ENCODE data around the gene NAE1.

NAE1 gene

DNA sequence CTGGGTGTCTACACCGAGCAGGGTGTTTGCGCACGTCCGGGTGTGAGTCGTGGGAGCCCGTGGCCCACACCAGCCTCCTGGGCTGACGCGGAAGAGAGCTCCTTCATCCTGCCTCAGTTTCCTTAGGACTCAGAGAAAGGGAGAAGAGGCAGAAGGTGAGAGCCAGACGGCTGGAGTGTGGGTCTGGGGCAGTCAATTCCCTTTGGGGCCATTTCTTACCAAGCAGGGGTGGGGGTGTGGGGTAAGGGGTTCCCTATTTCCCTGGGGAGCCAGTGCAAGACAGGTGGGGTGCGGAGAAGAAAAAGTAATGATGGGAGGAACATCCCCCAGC lies 14.3 kb upstream of the NAE1 start:
- TF ChIP-seq, protein P1, sequence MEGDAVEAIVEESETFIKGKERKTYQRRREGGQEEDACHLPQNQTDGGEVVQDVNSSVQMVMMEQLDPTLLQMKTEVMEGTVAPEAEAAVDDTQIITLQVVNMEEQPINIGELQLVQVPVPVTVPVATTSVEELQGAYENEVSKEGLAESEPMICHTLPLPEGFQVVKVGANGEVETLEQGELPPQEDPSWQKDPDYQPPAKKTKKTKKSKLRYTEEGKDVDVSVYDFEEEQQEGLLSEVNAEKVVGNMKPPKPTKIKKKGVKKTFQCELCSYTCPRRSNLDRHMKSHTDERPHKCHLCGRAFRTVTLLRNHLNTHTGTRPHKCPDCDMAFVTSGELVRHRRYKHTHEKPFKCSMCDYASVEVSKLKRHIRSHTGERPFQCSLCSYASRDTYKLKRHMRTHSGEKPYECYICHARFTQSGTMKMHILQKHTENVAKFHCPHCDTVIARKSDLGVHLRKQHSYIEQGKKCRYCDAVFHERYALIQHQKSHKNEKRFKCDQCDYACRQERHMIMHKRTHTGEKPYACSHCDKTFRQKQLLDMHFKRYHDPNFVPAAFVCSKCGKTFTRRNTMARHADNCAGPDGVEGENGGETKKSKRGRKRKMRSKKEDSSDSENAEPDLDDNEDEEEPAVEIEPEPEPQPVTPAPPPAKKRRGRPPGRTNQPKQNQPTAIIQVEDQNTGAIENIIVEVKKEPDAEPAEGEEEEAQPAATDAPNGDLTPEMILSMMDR (IDR thresholded peaks at IDR 0.05; ENCODE audit: low read depth, low read length), result no peak
- H3K4me3 ChIP-seq (ENCODE audit: low read depth, low read length), result no peak overlapping the region

DNA sequence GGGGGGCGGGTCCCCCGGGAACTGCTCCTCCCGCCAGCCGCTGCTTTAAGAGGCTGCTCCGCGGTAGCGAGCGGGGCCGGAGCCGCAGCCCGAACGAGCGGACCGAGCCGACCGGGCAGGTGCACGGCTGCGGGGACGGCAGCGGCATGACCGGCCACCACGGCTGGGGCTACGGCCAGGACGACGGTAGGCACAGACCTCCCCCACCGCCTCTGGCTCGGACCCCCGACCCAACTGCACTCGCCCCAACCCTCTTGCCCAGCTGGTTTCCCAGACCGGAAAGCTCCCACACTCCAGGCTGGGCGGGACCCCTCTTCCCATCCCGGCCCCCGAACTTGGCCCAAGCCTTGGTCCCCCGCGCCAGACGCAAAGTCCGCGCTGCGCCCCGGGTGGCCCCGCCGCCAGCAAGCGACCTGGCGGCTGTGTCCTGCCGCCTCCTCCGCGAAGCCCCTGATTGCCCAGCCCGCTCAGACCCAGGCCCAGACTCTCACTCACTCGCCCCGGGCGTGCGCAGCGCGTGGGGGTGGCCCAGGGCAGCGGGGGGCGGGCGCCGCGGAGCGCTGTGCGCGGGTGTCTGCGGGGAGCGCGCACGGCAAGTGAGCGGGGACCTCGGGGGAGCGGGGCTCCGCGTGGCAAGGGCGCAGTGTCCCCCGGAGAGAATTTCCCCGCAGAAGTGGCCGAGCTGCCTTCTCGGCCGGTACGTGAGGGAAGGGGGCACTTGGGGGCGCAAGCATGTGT lies 13.7 kb upstream of the NAE1 start, which contains the start of gene CA7:
Gene CA7 (plus strand): TSS at position 73 of the 738 bp plus-strand sequence. CDS start 74 bp downstream, at position 147.
- TF ChIP-seq, protein P1 (IDR thresholded peaks at IDR 0.05; ENCODE audit: low read depth, low read length), result no peak
- no peak within 1 kb of the TSS for H3K4me3 ChIP-seq (ENCODE audit: low read depth, low read length)

DNA sequence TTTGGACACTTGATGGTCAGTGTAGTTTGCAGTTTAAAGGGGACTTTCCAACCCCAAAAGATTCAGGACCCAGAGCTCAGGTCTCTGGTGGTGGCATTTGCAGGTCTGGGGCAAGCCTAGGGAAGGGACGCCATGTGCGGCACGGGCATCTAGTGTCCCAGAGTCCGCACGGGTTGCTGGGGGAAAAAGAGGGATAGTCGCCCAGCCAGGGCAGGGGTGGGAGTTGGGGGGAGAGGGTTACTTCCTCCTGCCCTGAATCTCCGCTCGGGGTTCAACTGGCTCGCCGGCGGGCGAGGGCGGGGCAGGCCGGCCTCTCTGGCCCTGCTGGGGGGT lies 13.2 kb upstream of the NAE1 start:
- TF ChIP-seq, protein P1 (IDR thresholded peaks at IDR 0.05; ENCODE audit: low read depth, low read length), result no peak
- H3K4me3 ChIP-seq (ENCODE audit: low read depth, low read length), result no peak overlapping the region

DNA sequence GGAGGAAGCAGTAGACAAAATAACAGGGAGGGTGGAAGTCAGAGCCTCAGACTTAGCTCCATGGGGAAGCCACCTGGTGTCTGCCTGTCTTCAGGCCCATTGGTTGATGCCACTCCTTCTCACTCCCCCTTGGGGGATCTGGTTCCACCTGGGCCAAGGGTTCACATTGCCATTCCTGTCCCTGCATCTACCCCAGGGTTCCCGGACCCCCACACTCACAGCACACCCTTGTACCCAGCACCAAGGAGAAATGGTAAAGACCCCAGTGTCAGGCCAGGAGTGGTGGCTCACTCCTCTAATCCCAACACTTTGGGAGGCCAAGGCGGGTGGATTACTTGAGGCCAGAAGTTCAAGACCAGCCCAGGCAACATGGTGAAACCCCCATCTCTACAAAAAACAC lies 12.4 kb upstream of the NAE1 start:
- TF ChIP-seq, protein P1 (IDR thresholded peaks at IDR 0.05; ENCODE audit: low read depth, low read length), result no peak
- H3K4me3 ChIP-seq (ENCODE audit: low read depth, low read length), result no peak overlapping the region

DNA sequence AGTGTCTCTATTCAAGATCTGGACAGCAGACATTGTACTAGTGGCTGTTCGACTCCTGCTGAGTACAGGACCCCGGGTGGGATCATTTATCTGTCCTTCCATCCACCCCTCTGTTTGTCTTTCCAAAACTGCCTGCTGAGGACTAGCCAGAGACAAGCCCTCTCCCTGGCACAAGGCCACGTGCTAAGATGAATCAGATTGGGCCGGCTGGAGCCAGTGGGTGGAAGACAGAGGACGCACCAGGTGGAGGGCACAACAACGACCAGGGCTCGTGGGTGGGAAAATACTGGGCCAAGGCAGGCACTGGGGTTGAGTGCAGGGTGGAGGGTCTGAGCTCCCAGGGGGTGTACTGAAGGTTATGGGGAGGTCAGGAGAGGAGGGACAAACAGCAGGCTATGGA lies 12.0 kb upstream of the NAE1 start:
- no peak overlapping the region for H3K4me3 ChIP-seq (ENCODE audit: low read depth, low read length)
- TF ChIP-seq, protein P1 (IDR thresholded peaks at IDR 0.05; ENCODE audit: low read depth, low read length), result no peak

DNA sequence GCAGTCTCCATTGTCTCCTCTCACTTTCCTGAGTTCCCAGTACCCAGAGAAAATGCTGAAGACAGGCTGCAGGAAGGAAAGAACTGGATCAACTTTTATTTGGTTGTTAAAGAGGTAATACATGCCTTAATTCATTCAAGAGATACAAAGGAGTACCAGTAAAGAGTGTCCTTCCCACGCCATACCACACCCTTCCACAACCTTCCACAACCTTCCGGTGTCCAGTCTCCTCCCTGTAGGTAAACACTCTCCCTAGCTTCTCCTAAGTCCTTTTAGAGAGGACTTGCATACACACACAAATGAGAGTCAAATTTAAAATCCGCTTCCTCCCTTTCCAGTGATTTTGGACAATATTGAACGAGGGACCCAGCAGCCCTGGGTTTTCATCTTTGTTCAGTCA lies 10.6 kb upstream of the NAE1 start:
- TF ChIP-seq, protein P1 (IDR thresholded peaks at IDR 0.05; ENCODE audit: low read depth, low read length), result no peak
- no peak overlapping the region for H3K4me3 ChIP-seq (ENCODE audit: low read depth, low read length)

DNA sequence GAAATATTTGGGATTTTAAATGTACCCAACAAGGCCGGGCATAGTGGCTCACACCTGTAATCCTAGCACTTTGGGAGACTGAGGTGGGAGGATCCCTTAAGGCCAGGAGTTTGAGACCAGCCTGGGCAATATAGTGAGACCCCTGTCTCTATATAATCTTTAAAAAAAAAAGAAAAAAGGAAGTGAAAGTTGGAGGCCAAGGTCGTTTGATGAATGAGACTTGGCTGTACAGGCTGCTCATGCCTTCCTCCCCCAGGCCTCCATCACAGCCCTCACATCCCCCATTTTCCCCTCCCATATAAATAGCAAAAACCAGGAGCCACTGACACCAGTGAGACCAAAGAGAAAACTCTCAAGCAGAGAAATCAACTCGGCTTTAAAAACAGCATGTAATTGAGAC lies 10.1 kb upstream of the NAE1 start:
- TF ChIP-seq, protein P1 (IDR thresholded peaks at IDR 0.05; ENCODE audit: low read depth, low read length), result no peak
- H3K4me3 ChIP-seq (ENCODE audit: low read depth, low read length), result no peak overlapping the region

All from WI38 (cell line).